B cell (primary cell): Measurements from ENCODE around the gene ARHGAP1. TPM values are rescaled to one million over a fixed set of nuclear protein-coding genes. Genes with fewer than 3 reads are reported as not detected.

Experiments used
- ATAC-seq: fragments of 200-7000 bp; cut with Tn5 transposase; one replicate; pipeline ENCODE4 v1.10.0; 2021; ENCODE audit warnings: low read depth, mild to moderate bottlenecking, moderate number of reproducible peaks, moderate library complexity
- CTCF ChIA-PET: fragments of 350-600 bp; sonication (Branson Sonifier 250); formaldehyde crosslinking; loops from one replicate; lab custom pipeline; 2021; ENCODE audit warnings: antibody characterized with exemption, inconsistent platforms; lab: Charles Lee
- POLR2A ChIA-PET: fragments of 350-600 bp; sonication (Branson Sonifier 250); formaldehyde crosslinking; loops from one replicate; lab custom pipeline; 2021; ENCODE audit warnings: antibody characterized with exemption; lab: Charles Lee
- DNase-seq: peaks from one replicate; pipeline ENCODE4 v3.0.0; 2013
- H2AFZ ChIP-seq: 2 replicates; pipeline ENCODE4 v1.6.1; 2012; ENCODE audit warnings: mild to moderate bottlenecking, low read depth, low read length; ENCODE audit not compliant: insufficient read depth, poor library complexity, severe bottlenecking
- H3K27ac ChIP-seq, 2 donors: 1 replicate in 1 of 2; 2 replicates in 1 of 2; pipeline ENCODE4 v1.5.1; 2012 to 2013; ENCODE audit warnings: low read length in 2 of 2, mild to moderate bottlenecking in 2 of 2, moderate library complexity in 1 of 2
- H3K27me3 ChIP-seq, 4 experiments: fragments of 200-600 bp in 1 of 4; sonication (generic) in 1 of 4; replicated peaks in 1 of 4; 1 replicate in 2 of 4; 2 replicates in 2 of 4; pipeline versions ENCODE4 v1.6.1 to v1.7.0; 2013 to 2016; ENCODE audit warnings: low read length in 3 of 4, mild to moderate bottlenecking in 2 of 4, mixed read lengths in 1 of 4, moderate library complexity in 1 of 4; ENCODE audit not compliant: insufficient read depth in 4 of 4, control insufficient read depth in 3 of 4; ENCODE audit errors: control extremely low read depth in 1 of 4
- H3K36me3 ChIP-seq, 2 experiments: replicated peaks in 1 of 2; 1 replicate in 1 of 2; 2 replicates in 1 of 2; pipeline versions ENCODE4 v1.6.1 to v1.7.1; 2013; ENCODE audit warnings: low read length in 1 of 2; ENCODE audit not compliant: insufficient read depth in 2 of 2, control insufficient read depth in 1 of 2; ENCODE audit errors: control extremely low read depth in 1 of 2, extremely low read depth in 1 of 2
- H3K4me1 ChIP-seq, 2 donors: fragments of 200-600 bp in 1 of 2; sonication (generic) in 1 of 2; 1 replicate in 1 of 2; 2 replicates in 1 of 2; pipeline versions ENCODE4 v1.5.1 to v1.6.1; 2013 to 2017; ENCODE audit warnings: low read length in 2 of 2; ENCODE audit not compliant: control insufficient read depth in 2 of 2, insufficient read depth in 2 of 2
- H3K4me2 ChIP-seq: replicated peaks from 2 replicates; pipeline ENCODE3; 2012; ENCODE audit warnings: mild to moderate bottlenecking, low read depth, low read length; ENCODE audit not compliant: poor library complexity, severe bottlenecking
- H3K4me3 ChIP-seq, 5 experiments: fragments of 200-600 bp in 1 of 5; sonication (generic) in 1 of 5; 1 replicate in 3 of 5; 2 replicates in 2 of 5; pipeline versions ENCODE4 v1.5.1 to v1.7.0; 2011 to 2016; ENCODE audit warnings: low read length in 4 of 5, mild to moderate bottlenecking in 4 of 5, low read depth in 2 of 5, control low read depth in 1 of 5, moderate library complexity in 1 of 5; ENCODE audit not compliant: insufficient read depth in 1 of 5; ENCODE audit errors: control extremely low read depth in 1 of 5, extremely low read depth in 1 of 5
- H3K79me2 ChIP-seq: fragments of 200-600 bp; sonication (generic); one replicate; pipeline ENCODE4 v1.6.0; 2016; ENCODE audit warnings: low read length; ENCODE audit not compliant: control insufficient read depth, insufficient read depth
- H3K9ac ChIP-seq: fragments of 200-600 bp; sonication (generic); 2 replicates; pipeline ENCODE4 v1.6.1; 2017; ENCODE audit warnings: mild to moderate bottlenecking, low read length, moderate library complexity
- H3K9me3 ChIP-seq, 3 donors: one replicate each; pipeline versions ENCODE4 v1.6.1 to v1.7.1; 2013; ENCODE audit warnings: low read length in 2 of 3; ENCODE audit not compliant: control insufficient read depth in 2 of 3, insufficient read depth in 1 of 3; ENCODE audit errors: control extremely low read depth in 1 of 3
- H4K20me1 ChIP-seq: 2 replicates; pipeline ENCODE4 v1.6.0; 2012; ENCODE audit warnings: mild to moderate bottlenecking, low read length; ENCODE audit not compliant: insufficient read depth, control insufficient read depth, poor library complexity, severe bottlenecking
- H3K27ac Mint-ChIP-seq: one replicate; pipeline ENCODE4 v1.8.0; 2021; ENCODE audit warnings: mixed read lengths
- H3K27me3 Mint-ChIP-seq: one replicate; pipeline ENCODE4 v1.8.0; 2021; ENCODE audit warnings: mixed read lengths
- H3K4me1 Mint-ChIP-seq: one replicate; pipeline ENCODE4 v1.8.0; 2021; ENCODE audit warnings: mixed read lengths
- H3K4me3 Mint-ChIP-seq: one replicate; pipeline ENCODE4 v1.8.0; 2021; ENCODE audit warnings: mixed read lengths
- H3K9me3 Mint-ChIP-seq: one replicate; pipeline ENCODE4 v1.8.0; 2022; ENCODE audit warnings: mixed read lengths; ENCODE audit not compliant: insufficient read depth
- EZH2 ChIP-seq: IDR thresholded peaks from 2 replicates; pipeline ENCODE4 v1.6.1; 2012; ENCODE audit warnings: borderline replicate concordance, low read depth, mild to moderate bottlenecking, moderate library complexity, low read length; ENCODE audit not compliant: insufficient read depth, poor library complexity, severe bottlenecking
- WGBS: methylation state at CpG from one replicate; pipeline ENCODE4 v1.1.5; 2013; ENCODE audit warnings: missing lambda C conversion rate; ENCODE audit not compliant: insufficient coverage; 5-methylcytosine and 5-hydroxymethylcytosine counted together
- intact Hi-C: fragments of 100-400 bp; cut with micrococcal nuclease; formaldehyde crosslinking; loops from one replicate; pipeline ENCODE4 v1.10.0; 2022
- polyA plus RNA-seq: library from polyadenylated mRNA; depleted of rRNA; stranded (reverse); fragments of >200 nt; gene quantifications from 2 replicates; pipeline ENCODE4 v1.2.3, GENCODE V29; 2012
- total RNA-seq, 2 donors: library from RNA; stranded (reverse); fragments of 120-200 nt in 1 of 2; gene quantifications; 1 replicate in 1 of 2; 2 replicates in 1 of 2; pipeline versions ENCODE4 v1.2.3 to v1.2.4, GENCODE V29; 2013 to 2022
- TF ChIP-seq, protein P1 (sequence below): fragments of 200-600 bp; IDR thresholded peaks from one replicate; pipeline ENCODE4 v1.8.0; 2022; ENCODE audit warnings: antibody characterized with exemption, mild to moderate bottlenecking

Gene ARHGAP1
- total and polyA plus RNA-seq, 2 donors (not counting 1 experiment from before 2014, with no cell fraction given): 33.9 to 55.0 TPM

DNA sequence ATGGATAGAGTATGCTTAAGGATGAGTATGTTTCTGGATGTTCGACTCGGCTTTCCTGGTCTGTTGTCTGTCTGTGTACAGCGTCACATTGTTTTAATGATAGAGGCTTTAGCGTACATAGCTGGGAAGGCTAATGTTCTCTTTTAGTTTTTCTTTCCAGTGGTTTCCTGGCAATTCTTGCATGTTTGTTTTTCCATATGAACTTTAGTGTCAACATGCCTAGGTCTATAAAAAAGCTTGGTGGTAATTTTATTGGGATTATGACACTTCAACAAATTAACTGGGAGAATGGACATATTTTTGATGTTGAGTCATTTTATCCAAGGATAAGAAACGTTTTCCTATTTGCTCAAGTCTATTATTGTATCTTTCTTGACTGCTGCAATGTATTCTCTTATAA, 36.2 kb upstream of the ARHGAP1 start:
- H3K9me3 ChIP-seq: no peaks in the 10 kb centered on the region

DNA sequence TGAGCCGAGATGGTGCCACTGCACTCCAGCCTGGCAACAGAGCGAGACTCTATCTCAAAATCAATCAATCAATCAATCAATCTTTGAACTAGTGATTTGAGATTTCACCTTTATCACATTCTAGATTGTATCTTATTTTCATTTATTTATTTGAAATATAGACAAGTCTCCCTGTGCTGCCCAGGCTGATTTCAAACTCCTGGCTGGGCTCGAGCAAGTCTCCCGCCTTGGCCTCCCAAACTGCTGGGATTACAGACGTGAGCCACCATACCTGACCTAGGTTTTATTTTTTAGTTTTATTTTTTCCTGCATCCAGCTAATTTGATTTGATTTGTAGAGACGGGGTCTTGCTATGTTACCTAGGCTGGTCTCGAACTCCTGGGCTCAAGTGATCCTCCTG, 35.7 kb upstream of the ARHGAP1 start:
- no peak overlapping the region for H3K4me2 ChIP-seq
- ChIA-PET POLR2A (no interaction called here), CTCF (no interaction called here)
- Mint-ChIP-seq H3K27me3 (no peaks in the 10 kb centered on the region), H3K4me1 (no peaks in the 10 kb centered on the region), H3K27ac (no peak overlapping the region), H3K9me3 (no peaks in the 10 kb centered on the region), H3K4me3 (no peak overlapping the region)
- no peak for DNase-seq
- peaks cover 0 to under 1% of the 10 kb centered on the region in 2 experiments for H3K36me3 ChIP-seq
- no peaks in the 10 kb centered on the region for H4K20me1 ChIP-seq
- no peaks in the 10 kb centered on the region for H3K4me1 ChIP-seq
- no peaks in the 10 kb centered on the region for H3K79me2 ChIP-seq
- H3K4me3 ChIP-seq: no peak overlapping the region
- 80% methylated on average over 2 of the region's 7 CpGs for WGBS
- H3K27me3 ChIP-seq: no peaks in the 10 kb centered on the region
- H3K27ac ChIP-seq: no peak overlapping the region
- H2AFZ ChIP-seq: no peak overlapping the region
- ATAC-seq: no peak
- no peak overlapping the region for H3K9ac ChIP-seq
- no peaks in the 10 kb centered on the region for H3K9me3 ChIP-seq
- TF ChIP-seq, protein P1, sequence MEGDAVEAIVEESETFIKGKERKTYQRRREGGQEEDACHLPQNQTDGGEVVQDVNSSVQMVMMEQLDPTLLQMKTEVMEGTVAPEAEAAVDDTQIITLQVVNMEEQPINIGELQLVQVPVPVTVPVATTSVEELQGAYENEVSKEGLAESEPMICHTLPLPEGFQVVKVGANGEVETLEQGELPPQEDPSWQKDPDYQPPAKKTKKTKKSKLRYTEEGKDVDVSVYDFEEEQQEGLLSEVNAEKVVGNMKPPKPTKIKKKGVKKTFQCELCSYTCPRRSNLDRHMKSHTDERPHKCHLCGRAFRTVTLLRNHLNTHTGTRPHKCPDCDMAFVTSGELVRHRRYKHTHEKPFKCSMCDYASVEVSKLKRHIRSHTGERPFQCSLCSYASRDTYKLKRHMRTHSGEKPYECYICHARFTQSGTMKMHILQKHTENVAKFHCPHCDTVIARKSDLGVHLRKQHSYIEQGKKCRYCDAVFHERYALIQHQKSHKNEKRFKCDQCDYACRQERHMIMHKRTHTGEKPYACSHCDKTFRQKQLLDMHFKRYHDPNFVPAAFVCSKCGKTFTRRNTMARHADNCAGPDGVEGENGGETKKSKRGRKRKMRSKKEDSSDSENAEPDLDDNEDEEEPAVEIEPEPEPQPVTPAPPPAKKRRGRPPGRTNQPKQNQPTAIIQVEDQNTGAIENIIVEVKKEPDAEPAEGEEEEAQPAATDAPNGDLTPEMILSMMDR: no peak
- no peak for TF ChIP-seq EZH2
- intact Hi-C loops: no loop called here

More for the DNA sequence above, 36.2 kb upstream of the ARHGAP1 start:
- WGBS: 94% methylated on average over 4 of the region's 5 CpGs
- no peak overlapping the region for H3K27ac Mint-ChIP-seq
- H3K4me1 ChIP-seq: no peaks in the 10 kb centered on the region
- H3K4me2 ChIP-seq: no peak overlapping the region
- H4K20me1 ChIP-seq: no peaks in the 10 kb centered on the region
- CTCF ChIA-PET: no interaction called here
- H2AFZ ChIP-seq: no peak overlapping the region
- no peak overlapping the region for H3K4me3 ChIP-seq
- POLR2A ChIA-PET: no interaction called here
- ATAC-seq (no peak), DNase-seq (no peak)
- H3K4me3 Mint-ChIP-seq: no peak overlapping the region
- H3K27me3 ChIP-seq: no peaks in the 10 kb centered on the region
- peaks cover under 1 to 2% of the 10 kb centered on the region in 2 experiments for H3K36me3 ChIP-seq
- TF ChIP-seq EZH2: no peak
- TF ChIP-seq, protein P1: no peak
- H3K9me3 Mint-ChIP-seq: no peaks in the 10 kb centered on the region
- no peaks in the 10 kb centered on the region for H3K79me2 ChIP-seq
- H3K4me1 Mint-ChIP-seq: no peaks in the 10 kb centered on the region
- H3K9ac ChIP-seq: no peak overlapping the region
- H3K27ac ChIP-seq: no peak overlapping the region
- no peaks in the 10 kb centered on the region for H3K27me3 Mint-ChIP-seq
- intact Hi-C loops: no loop called here
